HG02642 (cell line): Measurements from ENCODE around the gene DDX10.
"Not testable (repeated sequence)": the region's sequence is repeated elsewhere in the genome, so short reads cannot be mapped to it uniquely, and the experiment has no call there.

Source experiments
- ATAC-seq: cut with Tn5 transposase; IDR thresholded peaks from one replicate; pipeline ENCODE4 v1.9.1; 2021; ENCODE audit warnings: mild to moderate bottlenecking; ENCODE audit not compliant: unreplicated experiment, poor library complexity

Gene DDX10

DNA sequence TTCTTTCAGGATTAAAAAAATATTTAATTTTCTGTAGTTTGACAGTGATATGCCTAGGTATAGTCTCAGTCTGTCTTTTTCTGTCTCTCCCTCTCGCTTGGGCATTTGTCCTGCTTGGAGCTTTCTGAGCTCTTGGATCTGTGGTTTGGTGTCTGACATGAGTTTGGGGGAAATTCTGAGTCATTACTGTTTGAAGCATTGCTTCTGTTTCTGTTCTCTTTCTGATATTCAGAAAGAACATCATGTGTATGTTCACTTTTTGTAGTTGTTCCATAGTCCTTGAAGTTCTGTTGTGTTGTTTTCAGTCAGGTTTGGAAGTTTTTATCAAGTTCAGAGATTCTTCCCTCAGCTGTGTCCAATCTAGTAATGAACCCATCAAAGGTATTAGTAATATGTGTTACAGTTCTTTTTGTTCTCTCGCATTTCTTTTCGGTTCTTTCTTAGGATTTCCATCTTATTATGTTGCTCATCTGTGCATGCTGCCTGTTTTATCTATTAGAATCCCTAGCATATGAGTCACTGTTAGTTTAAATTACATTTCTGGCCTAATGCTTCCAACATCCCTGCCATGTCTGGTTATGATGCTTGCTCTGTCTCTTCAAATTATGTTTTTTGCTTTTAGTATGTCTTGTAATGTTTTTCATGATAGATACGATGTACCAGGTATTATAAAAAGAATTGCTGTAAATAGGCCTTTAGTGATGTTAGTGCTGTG lies 48.4 kb downstream of the DDX10 start:
- no peak for ATAC-seq

DNA sequence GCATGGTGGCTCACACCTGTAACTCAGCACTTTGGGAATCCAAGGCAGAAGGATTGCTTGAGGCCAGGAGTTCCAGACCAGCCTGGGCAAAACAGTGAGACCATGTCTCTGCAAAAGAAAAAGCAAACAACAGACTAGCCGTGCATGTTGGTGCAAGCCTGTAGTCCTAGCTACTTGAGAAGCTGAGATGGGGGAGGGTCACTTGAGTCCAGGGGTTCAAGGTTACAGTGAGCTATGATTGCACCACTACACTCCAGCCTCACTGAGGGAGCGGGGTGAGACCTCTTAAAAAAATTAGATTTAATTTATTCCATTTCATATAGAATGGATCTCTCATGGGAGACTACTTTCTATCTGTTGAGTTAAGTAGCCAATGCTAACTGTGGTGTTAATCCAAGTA lies 50.4 kb downstream of the DDX10 start:
- no peak for ATAC-seq

DNA sequence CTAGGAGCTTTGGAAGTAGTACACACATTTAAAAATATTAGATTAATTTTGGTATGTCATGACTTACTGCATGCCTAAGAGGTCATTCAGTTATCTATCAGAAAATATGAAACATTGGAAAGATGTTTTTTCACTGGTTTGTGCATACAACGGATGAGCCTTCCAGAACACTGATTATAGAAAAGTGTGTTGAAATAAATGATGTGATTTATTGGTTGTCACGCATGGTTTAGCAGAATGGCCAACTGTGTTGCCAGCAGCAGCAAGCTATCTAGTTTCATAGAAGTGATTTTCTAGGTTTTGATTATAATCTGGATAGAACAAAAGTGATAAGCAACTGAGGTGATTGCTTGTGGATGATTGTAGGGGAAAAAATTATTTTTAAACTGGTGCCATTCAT lies 53.6 kb downstream of the DDX10 start:
- no peak for ATAC-seq

DNA sequence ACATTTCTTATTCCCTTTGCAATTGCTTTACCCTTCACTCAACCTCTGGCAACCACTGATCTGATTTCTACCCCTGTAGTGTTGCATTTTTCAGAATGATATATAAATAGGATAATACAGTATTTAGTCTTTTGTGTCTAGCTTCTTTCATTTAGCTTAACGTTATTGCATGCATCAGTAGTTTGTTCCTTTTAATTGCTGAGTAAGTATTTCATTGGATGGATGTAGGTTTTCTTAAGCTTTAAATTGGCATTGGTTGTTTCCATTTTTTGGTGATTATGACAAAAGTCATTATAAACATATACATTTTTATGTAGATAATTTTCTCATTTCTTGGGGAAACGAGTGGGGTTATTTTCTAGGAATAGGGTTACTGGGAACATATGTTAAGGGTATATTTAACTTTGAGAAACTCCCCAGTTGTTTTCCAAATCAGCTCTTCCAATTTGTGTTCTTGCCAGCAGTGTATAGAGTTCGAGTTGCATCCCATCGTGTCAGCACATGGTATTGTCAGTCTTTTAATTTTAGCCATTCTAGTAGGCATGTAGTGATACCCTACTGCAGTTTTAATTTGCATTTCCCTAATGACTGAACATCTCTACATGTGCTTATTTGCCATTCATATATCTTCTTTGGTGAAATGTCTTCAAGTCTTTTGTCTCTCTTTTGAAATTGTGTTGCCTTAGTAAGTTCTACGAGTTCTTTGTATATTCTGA lies 60.3 kb downstream of the DDX10 start:
- ATAC-seq = no peak

DNA sequence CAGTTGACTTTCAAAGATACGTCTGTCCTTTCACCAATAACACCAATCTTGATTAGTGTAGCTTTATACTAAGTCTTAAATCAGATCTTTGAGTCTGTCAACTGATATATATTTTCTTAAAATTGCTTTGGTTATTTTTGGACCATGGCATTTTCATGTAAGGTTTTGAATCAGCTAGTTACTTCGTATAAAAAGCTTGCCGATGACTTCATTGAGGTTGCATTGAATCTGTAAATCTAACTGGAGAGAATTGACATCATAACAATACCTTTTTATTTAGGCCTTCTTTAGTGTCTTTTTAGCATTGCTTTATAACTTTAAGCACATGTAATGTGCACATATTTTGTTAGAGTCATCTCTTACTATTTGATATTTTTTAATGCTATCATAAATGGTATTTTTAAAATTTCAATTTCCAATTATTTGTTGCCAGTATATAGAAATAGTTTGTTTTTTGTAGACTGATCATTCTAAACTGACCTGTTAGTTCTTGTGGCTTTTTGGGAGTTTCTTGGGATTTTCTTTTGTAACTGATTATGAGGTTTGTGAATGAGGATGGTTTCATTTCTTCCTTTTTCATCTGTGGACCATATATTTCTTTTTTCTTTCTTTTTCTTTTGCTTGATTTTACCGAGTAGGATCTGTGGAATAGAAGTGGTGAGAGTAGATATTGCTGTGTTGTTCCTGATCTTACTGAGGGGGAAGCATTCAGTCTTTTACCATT lies 61.4 kb downstream of the DDX10 start:
- no peak for ATAC-seq

DNA sequence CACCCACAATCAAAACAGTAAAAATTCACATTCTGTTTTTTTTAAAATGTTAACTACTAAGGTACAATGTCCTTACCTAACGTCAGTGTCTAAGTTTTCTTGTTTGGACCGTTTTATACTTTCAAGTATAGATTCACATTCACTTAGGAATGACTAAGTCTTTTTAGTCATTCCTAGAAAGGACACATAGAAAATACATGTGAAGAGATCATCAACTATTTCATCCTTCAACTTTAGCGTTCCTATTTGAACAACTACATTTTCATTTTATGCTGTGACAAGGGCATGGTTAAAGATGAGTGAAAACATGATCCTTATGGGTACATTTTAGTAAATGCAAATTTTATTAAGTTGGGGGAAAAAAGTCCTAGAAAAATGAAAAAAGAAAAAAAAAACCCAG lies 62.8 kb downstream of the DDX10 start:
- peak; percentile 59 for ATAC-seq

DNA sequence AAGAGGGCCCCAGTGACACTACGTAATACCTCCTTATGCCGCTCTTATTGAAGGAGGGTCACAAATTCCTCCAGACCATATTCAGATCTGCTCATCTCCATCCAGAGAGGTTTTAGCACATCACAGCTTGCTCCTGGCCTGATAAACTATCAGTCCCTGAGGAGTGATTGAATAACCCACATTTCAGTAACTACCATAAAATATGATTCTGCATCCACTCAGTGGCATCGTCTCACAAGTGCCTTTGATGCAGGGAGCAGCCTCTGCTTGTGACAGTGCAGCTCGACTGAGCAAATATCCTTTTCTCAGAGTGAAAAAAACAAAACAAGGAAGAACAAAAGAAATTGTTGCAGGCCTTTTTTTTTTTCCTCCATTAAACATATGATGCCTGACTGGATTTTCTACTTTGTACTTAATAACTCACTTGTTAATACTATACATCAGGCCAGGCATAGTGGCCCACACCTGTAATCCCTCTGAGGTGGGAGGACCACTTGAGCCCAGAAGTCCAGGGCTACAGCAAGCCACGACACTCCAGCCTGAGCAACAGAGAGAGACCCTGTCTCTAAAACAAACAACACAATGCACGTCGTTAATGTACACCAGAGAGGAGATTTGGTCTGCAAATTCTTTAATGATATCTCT lies 64.5 kb downstream of the DDX10 start:
- ATAC-seq = no peak

DNA sequence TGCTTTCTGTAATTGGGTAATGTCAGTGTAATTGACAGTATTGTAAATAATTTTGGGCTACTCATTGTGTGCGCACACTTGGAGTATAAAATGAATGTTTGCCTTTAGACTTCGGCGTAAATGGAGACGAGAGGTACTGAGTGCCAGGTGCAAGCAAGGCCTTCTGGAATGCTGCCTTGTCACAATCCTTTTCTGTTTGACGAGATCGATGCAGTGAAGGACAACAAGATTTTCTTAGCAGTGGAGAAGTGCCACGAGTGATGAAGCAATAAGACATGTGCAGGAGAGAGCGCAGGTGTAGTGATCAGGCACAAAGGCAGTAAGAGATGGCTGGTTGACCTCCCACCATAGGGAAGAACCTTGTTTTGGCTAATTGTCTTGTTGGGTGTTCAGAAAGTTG lies 67.5 kb downstream of the DDX10 start:
- no peak for ATAC-seq

DNA sequence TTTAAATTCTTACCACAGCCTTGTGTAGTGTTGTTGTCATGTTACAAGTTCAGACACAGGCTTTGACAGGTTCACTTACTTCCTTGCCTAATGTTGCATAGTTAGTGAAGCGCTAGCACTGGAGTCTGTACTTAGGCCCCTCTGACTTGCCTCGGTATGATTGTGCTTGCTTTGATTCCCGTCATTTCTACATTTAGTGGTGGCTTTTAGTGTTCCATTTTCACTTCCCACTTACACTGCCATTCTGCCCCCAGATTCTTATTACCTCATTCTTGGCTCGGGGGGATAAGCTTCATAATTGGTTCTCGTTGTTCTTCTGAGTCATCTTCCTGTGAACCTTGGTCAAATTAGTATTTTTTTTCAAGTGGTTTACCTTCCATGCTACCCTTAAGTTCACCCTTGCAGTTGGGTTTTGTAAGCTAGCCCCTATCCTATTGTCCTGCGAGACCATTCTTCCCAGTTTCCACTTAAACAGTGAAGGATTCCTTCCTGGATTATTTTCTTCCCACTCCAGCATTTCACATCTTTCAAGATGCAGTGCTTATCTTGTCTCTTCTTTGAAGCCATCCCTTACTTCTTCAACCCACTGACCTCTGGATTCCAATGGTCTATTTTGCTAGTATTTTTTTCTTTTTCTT lies 68.7 kb downstream of the DDX10 start:
- peak; percentile 94 for ATAC-seq

DNA sequence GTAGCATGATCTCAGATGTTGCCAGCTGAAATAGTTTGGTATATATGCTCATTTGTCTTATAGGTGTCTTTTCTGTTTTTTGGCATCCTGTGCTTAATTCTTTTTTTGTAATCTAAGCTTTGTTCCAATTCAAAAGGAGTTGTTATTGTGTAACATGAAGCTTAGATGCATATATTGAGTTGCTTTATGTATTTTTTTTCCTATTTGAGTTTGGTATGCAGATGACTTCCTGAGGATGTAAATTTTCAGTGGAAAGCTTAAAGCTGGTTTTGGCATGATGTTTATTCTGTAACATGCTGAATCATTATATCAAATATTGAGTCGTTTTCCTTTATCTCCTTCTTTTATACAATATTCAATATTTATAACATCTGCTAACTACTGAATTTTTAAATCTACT lies 69.4 kb downstream of the DDX10 start:
- ATAC-seq = no peak

DNA sequence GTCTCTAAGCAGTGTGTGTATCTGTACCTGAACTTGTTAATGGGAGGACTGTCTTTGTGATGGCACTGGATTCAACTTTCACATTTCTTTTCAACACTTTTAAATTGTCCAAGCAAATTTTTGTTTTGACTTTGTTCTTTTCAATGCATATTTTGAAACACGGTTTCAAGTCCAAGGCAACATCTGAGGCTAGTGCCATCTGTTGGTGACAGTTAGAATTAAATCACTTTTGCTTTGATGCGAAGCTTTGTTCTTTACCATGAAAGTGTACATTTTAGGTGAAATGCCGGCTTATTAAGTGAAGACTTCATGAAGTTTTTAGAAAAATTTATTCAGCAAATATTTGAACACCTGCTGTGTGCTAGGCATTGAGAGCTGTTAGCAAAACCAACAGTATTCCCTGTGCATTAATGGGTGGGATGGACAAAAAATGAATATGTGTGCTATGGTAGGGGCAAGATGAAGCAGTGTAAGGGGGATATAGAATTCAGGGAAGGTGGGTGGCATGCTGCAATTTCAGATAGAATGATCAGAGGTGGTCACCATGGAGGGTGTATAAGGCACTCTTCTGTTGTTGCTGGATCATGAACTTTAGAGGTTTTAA lies 70.2 kb downstream of the DDX10 start:
- ATAC-seq = no peak

DNA sequence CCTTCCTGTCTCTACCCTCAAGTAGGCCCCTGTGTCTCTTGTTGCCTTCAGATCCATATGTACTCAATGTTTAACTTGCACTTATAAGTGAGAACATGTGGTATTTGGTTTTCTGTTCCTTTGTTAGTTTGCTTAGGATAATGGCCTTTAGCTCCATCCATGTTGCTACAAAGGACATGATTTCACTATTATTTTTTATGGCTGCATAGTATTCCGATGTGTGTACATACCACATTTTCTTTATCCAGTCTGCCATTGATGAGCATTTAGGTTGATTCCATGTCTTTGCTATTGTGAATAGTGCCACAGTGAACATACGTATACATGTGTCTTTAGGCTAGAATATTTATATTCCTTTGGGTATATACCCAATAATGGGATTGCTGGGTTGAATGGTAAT lies 75.3 kb downstream of the DDX10 start:
- not testable (repeated sequence) for ATAC-seq

DNA sequence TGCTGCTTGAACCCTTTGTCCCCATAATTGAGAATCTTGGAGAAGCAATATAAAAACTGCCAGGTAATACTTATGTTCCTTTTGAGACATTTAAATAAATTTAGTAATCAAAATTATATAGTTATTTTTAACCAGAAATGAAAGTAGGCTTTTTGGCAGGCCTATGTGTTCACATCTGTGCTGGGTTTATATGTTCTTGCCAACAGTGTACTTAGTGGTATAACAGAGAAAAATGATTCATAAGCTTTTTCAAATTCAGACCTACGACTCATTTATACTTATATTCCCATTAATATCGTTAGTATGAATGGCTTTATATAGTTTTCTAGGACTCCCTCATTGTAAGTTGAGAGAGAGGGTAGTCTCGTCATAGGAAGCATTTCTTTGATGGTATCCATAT lies 79.0 kb downstream of the DDX10 start:
- no peak for ATAC-seq

DNA sequence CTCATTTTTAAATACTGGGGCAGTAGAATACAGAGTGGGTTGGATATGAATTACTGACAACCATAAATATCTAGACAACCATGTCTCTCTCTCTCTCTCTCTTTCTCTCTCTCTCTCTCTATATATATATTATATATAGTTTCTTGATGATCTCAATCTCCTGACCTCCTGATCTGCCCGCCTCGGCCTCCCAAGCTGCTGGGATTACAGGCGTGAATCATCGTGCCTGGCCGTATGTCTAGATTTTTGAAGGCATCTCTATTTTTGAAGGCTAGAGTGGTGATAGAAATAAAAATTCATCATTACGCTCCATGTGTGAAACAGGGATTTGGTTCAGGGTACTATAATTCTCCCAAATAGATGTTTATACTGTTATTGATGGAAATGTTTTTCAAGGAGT lies 84.1 kb downstream of the DDX10 start:
- no peak for ATAC-seq

DNA sequence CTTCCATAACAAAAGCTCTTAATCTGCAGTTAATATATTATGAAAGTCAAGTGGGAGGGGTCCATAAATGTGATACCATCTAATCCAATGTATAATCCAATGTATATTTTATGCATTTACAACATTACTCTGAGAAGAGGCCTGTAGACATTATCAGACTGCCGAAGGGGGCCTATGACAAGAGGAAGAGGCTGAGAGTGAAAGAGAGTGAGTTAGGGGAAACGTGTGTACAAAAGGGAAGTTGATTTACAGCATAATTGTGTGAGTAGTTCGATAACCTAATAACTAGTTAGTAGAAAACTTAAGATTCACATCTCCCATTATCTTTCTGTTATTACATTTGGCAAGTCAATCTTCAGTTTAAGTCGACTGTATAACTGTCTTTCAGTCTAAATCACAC lies 86.6 kb downstream of the DDX10 start:
- ATAC-seq = no peak

DNA sequence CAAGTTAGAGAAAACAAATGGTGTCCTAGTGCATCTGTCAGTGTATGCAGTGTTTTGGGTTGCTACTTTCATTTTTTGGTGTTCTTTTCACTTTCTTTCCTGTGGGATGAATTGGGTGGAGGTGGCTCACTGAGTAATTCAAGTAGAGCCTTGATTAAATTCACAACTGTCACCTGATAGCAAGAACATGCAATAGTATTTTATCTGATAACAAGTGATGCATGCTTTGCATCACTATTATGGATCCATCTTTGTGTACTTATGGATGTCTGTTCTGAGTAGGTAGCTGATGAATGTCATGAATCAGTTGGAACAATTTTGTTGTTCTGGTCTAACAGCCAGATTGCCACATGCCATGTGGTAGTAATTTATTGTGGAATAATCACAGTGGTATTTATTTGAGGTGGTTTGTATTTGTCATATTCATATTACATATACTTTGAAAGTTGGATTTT lies 87.5 kb downstream of the DDX10 start:
- ATAC-seq = no peak

DNA sequence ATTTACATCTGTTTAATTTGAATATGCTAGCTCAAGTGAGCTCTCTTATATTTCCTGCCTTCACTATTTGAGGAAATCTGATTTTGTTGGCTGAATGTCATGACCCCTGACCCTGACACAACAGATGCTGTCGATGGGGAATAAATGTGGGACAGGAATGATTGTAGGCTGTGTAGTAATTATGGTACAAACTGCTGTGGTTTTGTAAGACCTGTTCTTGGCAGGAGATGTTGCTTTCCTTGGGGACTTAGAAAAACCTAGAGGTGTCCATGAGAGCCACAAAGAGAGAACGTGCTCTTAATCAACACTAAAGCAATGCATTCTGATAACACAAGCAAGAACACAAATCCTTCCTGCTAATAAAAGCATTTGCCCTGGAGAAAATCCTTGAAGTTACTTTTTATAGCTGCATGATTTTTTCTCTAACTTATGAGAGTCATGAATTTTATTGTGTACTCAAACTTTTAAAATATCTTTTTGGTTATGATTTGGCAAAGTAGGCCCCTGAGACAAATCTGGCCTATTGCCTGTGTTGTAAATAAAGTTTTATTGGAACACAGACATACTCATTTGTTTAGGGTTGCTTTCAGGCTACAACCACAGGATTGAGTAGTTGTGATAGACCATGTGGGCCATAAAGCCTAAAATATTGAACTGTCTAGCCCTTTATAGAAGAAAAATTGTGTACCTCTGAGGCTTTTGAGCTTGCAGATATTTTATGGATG lies 90.2 kb downstream of the DDX10 start:
- ATAC-seq = peak; percentile 43

DNA sequence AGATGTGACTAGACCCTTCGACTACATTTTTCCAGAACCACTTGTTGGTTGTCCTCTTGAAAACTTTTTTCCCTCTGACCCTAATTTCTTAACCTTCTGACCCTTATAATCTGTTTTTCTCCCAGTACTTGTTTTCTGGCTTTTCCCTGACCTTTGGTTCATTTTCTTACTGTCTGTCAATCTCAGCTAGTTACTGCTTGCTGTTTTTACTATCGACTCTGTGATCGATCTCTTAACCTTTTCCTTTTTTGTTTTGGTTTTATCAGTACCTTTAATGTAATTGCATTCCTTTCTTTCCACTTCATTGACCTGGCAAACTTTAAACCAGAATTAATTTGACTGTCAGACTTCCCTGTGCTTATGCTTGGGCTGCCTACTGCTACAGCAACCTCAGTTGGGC lies 92.8 kb downstream of the DDX10 start:
- ATAC-seq = no peak

DNA sequence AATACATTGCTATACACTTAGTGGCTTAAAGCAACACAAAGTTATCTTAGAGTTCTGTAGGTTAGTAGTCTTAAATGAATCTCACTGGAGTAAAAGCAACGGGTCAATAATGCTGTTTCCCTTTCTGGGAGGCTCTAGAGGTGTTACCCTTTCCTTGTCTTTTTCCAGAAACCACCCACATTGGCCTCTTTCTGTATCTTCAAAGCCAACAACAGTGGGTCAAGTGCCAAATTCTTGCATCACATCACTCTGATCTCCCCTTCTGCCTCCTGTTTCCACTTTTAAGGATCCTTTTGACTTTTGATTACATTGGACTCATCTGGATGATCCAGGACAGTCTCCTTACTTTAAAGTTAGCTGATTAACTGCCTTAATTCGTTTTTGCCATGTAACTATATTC lies 93.6 kb downstream of the DDX10 start:
- no peak for ATAC-seq
